Subcutaneous abdominal adipose tissue (tissue), 5 donors: ENCODE data around the gene ABCC4.
"Not testable (repeated sequence)": the region's sequence is repeated elsewhere in the genome, so short reads cannot be mapped to it uniquely, and the experiment has no call there.

Experiments used
- H3K27ac ChIP-seq: one replicate; pipeline ENCODE4 v1.7.0; 2013; ENCODE audit warnings: low read depth, mild to moderate bottlenecking, inconsistent platforms, low read length, moderate library complexity
- H3K27me3 ChIP-seq, 5 donors: one replicate each; pipeline ENCODE4 v1.7.0; 2013; ENCODE audit warnings: low read length in 5 of 5, inconsistent platforms in 1 of 5; ENCODE audit not compliant: control insufficient read depth in 5 of 5, insufficient read depth in 4 of 5
- H3K36me3 ChIP-seq, 5 donors: one replicate each; pipeline ENCODE4 v1.7.0; 2013; ENCODE audit warnings: low read length in 5 of 5; ENCODE audit not compliant: control insufficient read depth in 5 of 5, insufficient read depth in 5 of 5
- H3K4me1 ChIP-seq, 5 donors: one replicate each; pipeline ENCODE4 v1.7.0; 2013; ENCODE audit warnings: low read length in 5 of 5, mild to moderate bottlenecking in 3 of 5, moderate library complexity in 1 of 5; ENCODE audit not compliant: control insufficient read depth in 5 of 5, insufficient read depth in 5 of 5
- H3K4me3 ChIP-seq, 5 donors: one replicate each; pipeline ENCODE4 v1.7.0; 2013; ENCODE audit warnings: low read length in 5 of 5, low read depth in 1 of 5
- H3K9ac ChIP-seq, 5 donors: one replicate each; pipeline ENCODE4 v1.7.0; 2013; ENCODE audit warnings: low read length in 5 of 5, mild to moderate bottlenecking in 4 of 5, moderate library complexity in 3 of 5
- H3K9me3 ChIP-seq, 5 donors: one replicate each; pipeline ENCODE4 v1.7.0; 2013; ENCODE audit warnings: low read length in 5 of 5; ENCODE audit not compliant: control insufficient read depth in 5 of 5
- donor health status: healthy.
- donor health status: healthy.
- donor health status: healthy.
- donor health status: healthy.
- donor health status: healthy.

ABCC4 gene

DNA sequence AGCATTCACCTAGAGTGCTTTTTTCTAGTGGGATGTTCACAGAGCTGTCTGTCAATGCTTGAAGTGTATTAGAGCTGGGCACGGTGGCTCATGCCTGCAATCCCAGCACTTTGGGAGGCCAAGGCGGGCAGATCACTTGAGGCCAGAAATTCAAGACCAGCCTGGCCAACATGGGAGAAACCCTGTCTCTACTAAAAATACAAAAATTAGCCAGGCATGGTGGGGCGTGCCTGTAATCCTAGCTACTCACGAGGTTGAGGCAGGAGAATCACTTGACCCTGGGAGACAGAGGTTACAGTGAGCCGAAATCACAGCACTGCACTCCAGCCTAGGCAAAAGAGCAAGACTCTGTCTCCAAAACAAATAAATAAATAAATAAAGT lies 108.7 kb downstream of the ABCC4 start:
- H3K27ac ChIP-seq, H3K9ac ChIP-seq, H3K4me1 ChIP-seq, H3K27me3 ChIP-seq, H3K9me3 ChIP-seq, H3K36me3 ChIP-seq, H3K4me3 ChIP-seq: not testable (repeated sequence)

GRCh38 chr13:95191821-95192563 lies 109.3 kb downstream of the ABCC4 start:
- Histone ChIP-seq H3K4me3 (no peak overlapping the region), H3K27ac (no peak overlapping the region), H3K36me3 (peaks cover 0 to 4% (median 0%) of the 10 kb centered on the region in 5 donors), H3K4me1 (peaks cover 0 to 6% (median 0%) of the 10 kb centered on the region in 5 donors), H3K9me3 (no peaks in the 10 kb centered on the region), H3K9ac (no peak overlapping the region), H3K27me3 (no peaks in the 10 kb centered on the region)

GRCh38 chr13:95188128-95188527 lies 113.1 kb downstream of the ABCC4 start:
- Histone ChIP-seq H3K9ac (no peak overlapping the region), H3K4me3 (no peak overlapping the region), H3K36me3 (no peaks in the 10 kb centered on the region), H3K9me3 (peaks cover 0 to 2% (median 0%) of the 10 kb centered on the region in 5 donors), H3K27ac (no peak overlapping the region), H3K4me1 (peaks cover 0 to 5% (median 2%) of the 10 kb centered on the region in 5 donors), H3K27me3 (no peaks in the 10 kb centered on the region)

DNA sequence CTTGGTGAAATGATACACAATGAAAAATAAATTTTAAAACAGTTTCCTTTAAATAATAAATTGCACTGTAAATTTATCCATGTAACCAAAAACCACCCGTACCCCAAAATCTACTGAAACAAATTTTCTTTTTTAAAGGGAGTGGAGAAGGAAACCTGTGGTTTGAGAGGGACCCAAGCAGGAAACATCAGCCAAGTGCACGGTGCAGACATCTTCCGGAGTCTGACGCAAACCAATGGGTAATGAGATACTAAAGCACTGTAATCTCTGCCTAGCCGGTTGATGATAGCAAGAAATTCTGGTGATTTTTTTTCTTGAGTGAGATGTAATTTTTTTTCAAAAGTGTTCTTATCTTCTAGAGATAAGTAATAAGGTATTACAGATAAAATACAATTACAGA lies 115.4 kb downstream of the ABCC4 start:
- H3K27me3 ChIP-seq: no peaks in the 10 kb centered on the region
- H3K4me1 ChIP-seq: peaks cover 0 to 13% (median 0%) of the 10 kb centered on the region in 5 donors
- peaks cover 0 to 2% (median 0%) of the 10 kb centered on the region in 5 donors for H3K9me3 ChIP-seq
- H3K27ac ChIP-seq: no peak overlapping the region
- H3K36me3 ChIP-seq: no peaks in the 10 kb centered on the region
- no peak overlapping the region for H3K4me3 ChIP-seq
- H3K9ac ChIP-seq: no peak overlapping the region

- Histone ChIP-seq H3K9me3 (peaks cover 0 to 2% (median 0%) of the 10 kb centered on the region in 5 donors), H3K36me3 (no peaks in the 10 kb centered on the region), H3K4me1 (peaks cover 0 to 18% (median 0%) of the 10 kb centered on the region in 5 donors), H3K27me3 (no peaks in the 10 kb centered on the region), H3K4me3 (no peak overlapping the region), H3K9ac (no peak overlapping the region), H3K27ac (no peak overlapping the region)
These were observed 115.9 kb downstream of the ABCC4 start for GRCh38 chr13:95185311-95185710.

GRCh38 chr13:95184317-95184716 lies 116.9 kb downstream of the ABCC4 start:
- Histone ChIP-seq H3K9ac (no peak overlapping the region), H3K9me3 (peaks cover 0 to 2% (median 0%) of the 10 kb centered on the region in 5 donors), H3K4me1 (peaks cover 0 to 19% (median 0%) of the 10 kb centered on the region in 5 donors), H3K36me3 (no peaks in the 10 kb centered on the region), H3K27ac (no peak overlapping the region), H3K4me3 (no peak overlapping the region), H3K27me3 (no peaks in the 10 kb centered on the region)

DNA sequence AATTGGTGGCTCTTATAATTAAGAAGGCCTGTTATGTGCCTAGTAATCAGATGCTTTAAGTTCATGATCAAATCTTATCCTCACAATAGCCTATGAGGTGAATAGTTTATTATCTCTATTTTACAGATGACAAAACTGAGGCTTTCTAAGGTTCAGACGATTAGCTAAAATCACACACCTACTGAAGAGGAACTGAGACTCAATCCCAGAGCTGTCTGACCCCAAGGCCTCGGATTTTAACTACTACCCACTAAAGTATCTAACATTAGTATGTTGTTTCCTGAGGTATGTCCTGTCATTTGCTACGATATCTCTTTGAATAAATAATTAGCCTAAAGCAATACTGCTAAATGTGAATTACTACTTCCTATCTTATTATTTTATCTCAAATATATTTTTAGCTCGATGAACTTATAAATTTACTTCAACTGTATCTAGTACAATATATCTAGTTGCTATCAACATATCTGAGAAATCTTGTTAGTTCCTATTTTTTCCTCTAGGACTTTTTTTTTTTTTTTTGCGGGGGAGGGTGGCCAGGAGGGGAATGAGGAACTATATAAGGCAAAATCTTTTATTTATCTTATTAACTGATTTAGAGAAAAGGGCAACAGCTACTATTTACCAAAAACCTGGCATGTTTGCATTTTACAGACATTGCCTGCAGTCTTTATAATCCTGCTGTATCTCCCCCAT lies 118.5 kb downstream of the ABCC4 start:
- H3K27ac ChIP-seq: no peak overlapping the region
- H3K9ac ChIP-seq: peak overlapping the region in 1 of 5 donors; percentile 6
- H3K4me1 ChIP-seq: peaks cover 0 to 19% (median 0%) of the 10 kb centered on the region in 5 donors
- H3K4me3 ChIP-seq: no peak overlapping the region
- no peaks in the 10 kb centered on the region for H3K27me3 ChIP-seq
- peaks cover 0 to 3% (median 0%) of the 10 kb centered on the region in 5 donors for H3K9me3 ChIP-seq
- no peaks in the 10 kb centered on the region for H3K36me3 ChIP-seq

DNA sequence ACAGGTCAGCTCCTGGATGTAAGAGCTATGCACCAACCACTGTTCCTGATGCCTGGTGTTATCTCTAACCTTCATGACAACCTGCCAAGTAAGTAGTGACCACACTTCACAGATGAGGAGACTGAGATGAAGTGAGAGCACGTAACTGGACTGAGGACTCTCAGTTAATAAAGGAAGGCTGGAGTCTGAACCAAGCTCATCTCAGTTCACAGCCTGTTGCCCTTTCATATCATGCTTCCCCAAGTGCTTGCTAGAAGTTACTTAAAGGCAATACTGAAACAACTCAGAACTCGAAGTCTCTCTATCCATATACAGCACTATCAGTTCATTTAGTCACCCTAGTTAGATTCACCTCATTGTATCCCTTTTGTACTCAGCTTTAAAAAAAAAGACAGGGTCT lies 119.7 kb downstream of the ABCC4 start:
- Histone ChIP-seq H3K4me1 (peaks cover 0 to 21% (median 3%) of the 10 kb centered on the region in 5 donors), H3K4me3 (no peak overlapping the region), H3K36me3 (no peaks in the 10 kb centered on the region), H3K27me3 (no peaks in the 10 kb centered on the region), H3K27ac (no peak overlapping the region), H3K9ac (no peak overlapping the region), H3K9me3 (peaks cover 0 to 3% (median 0%) of the 10 kb centered on the region in 5 donors)

DNA sequence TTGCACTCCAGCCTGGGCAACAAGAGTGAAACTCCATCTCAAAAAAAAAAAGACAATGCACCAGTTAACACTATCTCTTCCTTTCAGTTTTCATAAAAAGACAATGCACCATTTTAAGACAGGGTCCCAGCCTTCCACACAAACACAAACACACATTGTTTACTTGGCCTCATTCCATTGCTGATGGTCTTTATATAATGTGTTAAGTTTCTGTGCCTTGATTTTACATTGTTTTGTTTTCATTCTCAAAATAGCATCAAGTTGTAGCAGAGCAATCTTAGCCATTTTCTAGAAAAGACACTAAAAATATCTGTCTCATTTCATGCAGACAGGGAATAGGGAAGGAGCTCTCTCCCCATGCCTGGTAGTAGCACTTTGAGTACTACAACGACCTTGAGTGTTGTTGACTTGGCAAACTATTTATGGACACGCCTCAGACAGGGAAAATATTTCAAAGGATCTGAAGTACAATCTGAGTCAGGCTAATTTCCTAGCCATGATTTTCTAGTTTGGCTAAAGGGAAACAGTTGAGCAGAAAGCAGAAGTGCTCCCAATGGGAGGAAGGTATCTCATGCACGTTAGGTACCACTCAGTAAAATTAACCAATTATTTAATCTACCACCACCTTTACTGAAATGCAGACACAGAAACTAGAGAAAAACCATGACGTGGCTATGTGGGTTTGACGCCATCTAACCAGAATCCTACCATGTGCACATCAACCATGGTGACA lies 120.6 kb downstream of the ABCC4 start:
- Histone ChIP-seq H3K27ac (no peak overlapping the region), H3K4me3 (no peak overlapping the region), H3K9me3 (peaks cover 0 to 3% (median 0%) of the 10 kb centered on the region in 5 donors), H3K4me1 (peaks cover 0 to 25% (median 3%) of the 10 kb centered on the region in 5 donors), H3K9ac (no peak overlapping the region), H3K36me3 (no peaks in the 10 kb centered on the region), H3K27me3 (no peaks in the 10 kb centered on the region)
